H9 (cell line): Measurements from ENCODE around the gene MFSD12. TPM values are rescaled to one million over a fixed set of nuclear protein-coding genes. Genes with fewer than 3 reads are reported as not detected.

ENCODE experiments used
- DNase-seq: peaks from one replicate; pipeline ENCODE4 v3.0.0-alpha.2; 2017
- H2AFZ ChIP-seq: one replicate; pipeline ENCODE4 v1.6.1; 2013; ENCODE audit warnings: mild to moderate bottlenecking, low read length, control low read depth, moderate library complexity
- H2AK5ac ChIP-seq: 2 replicates; pipeline ENCODE4 v1.6.1; 2013; ENCODE audit warnings: low read length, control low read depth, mixed read lengths; ENCODE audit not compliant: insufficient read length
- H2BK120ac ChIP-seq: one replicate; pipeline ENCODE4 v1.6.1; 2013; ENCODE audit warnings: low read depth, mild to moderate bottlenecking, low read length, control low read depth, inconsistent platforms; ENCODE audit not compliant: poor library complexity, severe bottlenecking
- H2BK12ac ChIP-seq: 2 replicates; pipeline ENCODE4 v1.6.1; 2013; ENCODE audit warnings: low read length, control low read depth, mixed read lengths, low read depth; ENCODE audit not compliant: insufficient read length
- H2BK15ac ChIP-seq: 2 replicates; pipeline ENCODE4 v1.6.1; 2013; ENCODE audit warnings: low read depth, low read length, control low read depth
- H2BK20ac ChIP-seq: one replicate; pipeline ENCODE4 v1.6.1; 2013; ENCODE audit warnings: low read depth, mild to moderate bottlenecking, low read length, control low read depth, inconsistent platforms; ENCODE audit not compliant: poor library complexity, severe bottlenecking
- H2BK5ac ChIP-seq: 2 replicates; pipeline ENCODE4 v1.6.1; 2013; ENCODE audit warnings: low read length, control low read depth, mixed read lengths; ENCODE audit not compliant: insufficient read length
- H3K14ac ChIP-seq: 2 replicates; pipeline ENCODE4 v1.6.1; 2013; ENCODE audit warnings: low read length, control low read depth; ENCODE audit not compliant: insufficient read depth
- H3K18ac ChIP-seq: 2 replicates; pipeline ENCODE4 v1.6.1; 2013; ENCODE audit warnings: low read depth, mild to moderate bottlenecking, mixed read lengths, low read length, control low read depth; ENCODE audit not compliant: insufficient read length
- H3K23ac ChIP-seq: 2 replicates; pipeline ENCODE4 v1.6.1; 2013; ENCODE audit warnings: low read length, control low read depth, mixed read lengths, low read depth; ENCODE audit not compliant: insufficient read length
- H3K23me2 ChIP-seq: 2 replicates; pipeline ENCODE4 v1.6.1; 2013; ENCODE audit warnings: low read depth, mild to moderate bottlenecking, mixed read lengths, low read length, control low read depth; ENCODE audit not compliant: insufficient read length, poor library complexity, severe bottlenecking
- H3K27ac ChIP-seq: 2 replicates; pipeline ENCODE4 v1.5.1; 2013; ENCODE audit warnings: low read length, control low read depth, mixed read lengths, low read depth; ENCODE audit not compliant: insufficient read length
- H3K27me3 ChIP-seq: 2 replicates; pipeline ENCODE4 v1.6.1; 2013; ENCODE audit warnings: low read length, control low read depth, inconsistent platforms; ENCODE audit not compliant: insufficient read depth
- H3K4ac ChIP-seq: 2 replicates; pipeline ENCODE4 v1.6.1; 2013; ENCODE audit warnings: low read depth, mild to moderate bottlenecking, control low read depth, inconsistent platforms, low read length, moderate library complexity
- H3K4me1 ChIP-seq: 2 replicates; pipeline ENCODE4 v1.6.1; 2013; ENCODE audit warnings: low read length, control low read depth, inconsistent platforms; ENCODE audit not compliant: insufficient read depth
- H3K4me2 ChIP-seq: 2 replicates; pipeline ENCODE4 v1.6.1; 2013; ENCODE audit warnings: low read length, control low read depth, mixed read lengths; ENCODE audit not compliant: insufficient read length, insufficient read depth
- H3K56ac ChIP-seq: 2 replicates; pipeline ENCODE4 v1.6.1; 2013; ENCODE audit warnings: low read depth, mild to moderate bottlenecking, mixed read lengths, low read length, control low read depth; ENCODE audit not compliant: insufficient read length
- H3K79me1 ChIP-seq: 2 replicates; pipeline ENCODE4 v1.6.1; 2013; ENCODE audit warnings: low read depth, mild to moderate bottlenecking, moderate library complexity, low read length, control low read depth, inconsistent platforms; ENCODE audit not compliant: insufficient read depth, poor library complexity, severe bottlenecking
- H3K79me2 ChIP-seq: 2 replicates; pipeline ENCODE4 v1.6.1; 2013; ENCODE audit warnings: low read length, control low read depth, inconsistent platforms; ENCODE audit not compliant: insufficient read depth
- H3K9ac ChIP-seq: 2 replicates; pipeline ENCODE4 v1.6.1; 2013; ENCODE audit warnings: low read length, control low read depth, mixed read lengths; ENCODE audit not compliant: insufficient read length; ENCODE audit errors: extremely low read depth
- H3K9me3 ChIP-seq: one replicate; pipeline ENCODE4 v1.6.1; 2013; ENCODE audit warnings: low read depth, low read length, inconsistent platforms; ENCODE audit not compliant: control insufficient read depth
- H3T11ph ChIP-seq: one replicate; pipeline ENCODE4 v1.6.1; 2013; ENCODE audit warnings: mild to moderate bottlenecking, low read length, control low read depth, inconsistent platforms
- H4K20me1 ChIP-seq: one replicate; pipeline ENCODE4 v1.6.1; 2013; ENCODE audit not compliant: control insufficient read depth, insufficient read length, insufficient read depth
- H4K5ac ChIP-seq: 2 replicates; pipeline ENCODE4 v1.6.1; 2013; ENCODE audit warnings: low read depth, mild to moderate bottlenecking, mixed read lengths, low read length, control low read depth; ENCODE audit not compliant: insufficient read length
- H4K8ac ChIP-seq: replicated peaks from 2 replicates; pipeline ENCODE4 v1.6.1; 2013; ENCODE audit warnings: low read length, control low read depth, mixed read lengths, low read depth; ENCODE audit not compliant: insufficient read length
- H4K91ac ChIP-seq: 2 replicates; pipeline ENCODE4 v1.6.1; 2013; ENCODE audit warnings: low read depth, mild to moderate bottlenecking, moderate library complexity, mixed read lengths, low read length, control low read depth; ENCODE audit not compliant: insufficient read length
- H3K27ac Mint-ChIP-seq, 3 experiments: 2 replicates in 2 of 3; 3 replicates in 1 of 3; pipeline ENCODE4 v1.8.0; 2020 to 2021; ENCODE audit warnings: mixed read lengths in 3 of 3, mild to moderate bottlenecking in 1 of 3, moderate library complexity in 1 of 3
- H3K27me3 Mint-ChIP-seq: 2 replicates; pipeline ENCODE4 v1.8.0; 2021; ENCODE audit warnings: low read depth, mild to moderate bottlenecking, moderate library complexity, mixed read lengths
- H3K36me3 Mint-ChIP-seq, 3 experiments: 2 replicates in 2 of 3; 3 replicates in 1 of 3; pipeline ENCODE4 v1.8.0; 2020 to 2021; ENCODE audit warnings: low read depth in 3 of 3, mixed read lengths in 3 of 3; ENCODE audit not compliant: insufficient read depth in 1 of 3
- H3K4me1 Mint-ChIP-seq, 2 experiments: 2 replicates each; pipeline ENCODE4 v1.8.0; 2020; ENCODE audit warnings: mixed read lengths in 2 of 2
- H3K4me3 Mint-ChIP-seq, 2 experiments: 2 replicates in 1 of 2; 3 replicates in 1 of 2; pipeline ENCODE4 v1.8.0; 2020 to 2021; ENCODE audit warnings: mild to moderate bottlenecking in 2 of 2, mixed read lengths in 2 of 2, moderate library complexity in 1 of 2
- H3K9me3 Mint-ChIP-seq, 2 experiments: 2 replicates in 1 of 2; 3 replicates in 1 of 2; pipeline ENCODE4 v1.8.0; 2020; ENCODE audit warnings: mild to moderate bottlenecking in 2 of 2, mixed read lengths in 2 of 2, moderate library complexity in 1 of 2
- CTCF ChIP-seq: fragments of 200-600 bp; sonication (generic); conservative IDR thresholded peaks from 3 replicates; pipeline ENCODE4 v1.8.0; 2021; ENCODE audit warnings: antibody characterized with exemption, mild to moderate bottlenecking
- WGBS: extraction: QIAGEN DNeasy Blood & Tissue Kit; methylation state at CpG from one replicate; pipeline ENCODE4 v1.1.7; 2013; ENCODE audit warnings: missing lambda C conversion rate, low lambda C conversion rate, mixed read lengths; ENCODE audit not compliant: insufficient read length; ENCODE audit errors: extremely low coverage; 5-methylcytosine and 5-hydroxymethylcytosine counted together
- total RNA-seq: library from RNA; stranded (reverse); gene quantifications from 2 replicates; pipeline ENCODE4 v1.2.1, GENCODE V29; 2021

The MFSD12 gene
- total RNA-seq, 1 experiment from 2014 or later, result 58.8 TPM

GRCh38 chr19:3548606-3549005 is 8.8 kb downstream of the MFSD12 start:
- Histone ChIP-seq H3K79me1 (no peaks in the 10 kb centered on the region), H3K9me3 (no peaks in the 10 kb centered on the region), H2BK5ac (no peak overlapping the region), H3K4me2 (no peak overlapping the region), H3K79me2 (no peaks in the 10 kb centered on the region), H2BK20ac (no peak overlapping the region), H2AFZ (no peak overlapping the region), H3K4me1 (no peaks in the 10 kb centered on the region), H3K23me2 (no peaks in the 10 kb centered on the region), H3K27me3 (no peaks in the 10 kb centered on the region), H2BK120ac (no peak overlapping the region), H2BK15ac (no peak overlapping the region), H3K56ac (no peak overlapping the region), H2AK5ac (no peak overlapping the region), H3K18ac (no peak overlapping the region), H3K23ac (no peak overlapping the region), H4K8ac (no peak overlapping the region), H3K9ac (no peak overlapping the region), H4K20me1 (no peaks in the 10 kb centered on the region), H3K14ac (no peak overlapping the region), H4K5ac (no peak overlapping the region), H3K27ac (no peak overlapping the region), H2BK12ac (no peak overlapping the region), H3T11ph (no peak overlapping the region), H4K91ac (no peak overlapping the region), H3K4ac (no peak overlapping the region)
- Mint-ChIP-seq H3K4me3 (no peak overlapping the region), H3K27me3 (no peaks in the 10 kb centered on the region; the same call in 1 of the 2 replicates), H3K4me1 (peaks cover 2 to 3% of the 10 kb centered on the region in 2 experiments; a peak in 1 of 4 replicates), H3K9me3 (no peaks in the 10 kb centered on the region), H3K27ac (no peak overlapping the region), H3K36me3 (peaks cover 4 to 13% (median 12%) of the 10 kb centered on the region in 3 experiments; a peak in 6 of 7 replicates)
- DNase-seq, result no peak
- no CpG with 5 or more reads among the region's 14 CpGs for WGBS
- TF ChIP-seq CTCF, result no peak
